H9 (cell line): Measurements from ENCODE around the gene C20orf96. TPM values are rescaled to one million over a fixed set of nuclear protein-coding genes. Genes with fewer than 3 reads are reported as not detected.

Experiments used
- DNase-seq: peaks from one replicate; pipeline ENCODE4 v3.0.0-alpha.2; 2017
- H2AFZ ChIP-seq: one replicate; pipeline ENCODE4 v1.6.1; 2013; ENCODE audit warnings: mild to moderate bottlenecking, low read length, control low read depth, moderate library complexity
- H2AK5ac ChIP-seq: 2 replicates; pipeline ENCODE4 v1.6.1; 2013; ENCODE audit warnings: low read length, control low read depth, mixed read lengths; ENCODE audit not compliant: insufficient read length
- H2BK120ac ChIP-seq: one replicate; pipeline ENCODE4 v1.6.1; 2013; ENCODE audit warnings: low read depth, mild to moderate bottlenecking, low read length, control low read depth, inconsistent platforms; ENCODE audit not compliant: poor library complexity, severe bottlenecking
- H2BK12ac ChIP-seq: 2 replicates; pipeline ENCODE4 v1.6.1; 2013; ENCODE audit warnings: low read length, control low read depth, mixed read lengths, low read depth; ENCODE audit not compliant: insufficient read length
- H2BK15ac ChIP-seq: 2 replicates; pipeline ENCODE4 v1.6.1; 2013; ENCODE audit warnings: low read depth, low read length, control low read depth
- H2BK20ac ChIP-seq: one replicate; pipeline ENCODE4 v1.6.1; 2013; ENCODE audit warnings: low read depth, mild to moderate bottlenecking, low read length, control low read depth, inconsistent platforms; ENCODE audit not compliant: poor library complexity, severe bottlenecking
- H2BK5ac ChIP-seq: 2 replicates; pipeline ENCODE4 v1.6.1; 2013; ENCODE audit warnings: low read length, control low read depth, mixed read lengths; ENCODE audit not compliant: insufficient read length
- H3K14ac ChIP-seq: 2 replicates; pipeline ENCODE4 v1.6.1; 2013; ENCODE audit warnings: low read length, control low read depth; ENCODE audit not compliant: insufficient read depth
- H3K18ac ChIP-seq: 2 replicates; pipeline ENCODE4 v1.6.1; 2013; ENCODE audit warnings: low read depth, mild to moderate bottlenecking, mixed read lengths, low read length, control low read depth; ENCODE audit not compliant: insufficient read length
- H3K23ac ChIP-seq: 2 replicates; pipeline ENCODE4 v1.6.1; 2013; ENCODE audit warnings: low read length, control low read depth, mixed read lengths, low read depth; ENCODE audit not compliant: insufficient read length
- H3K23me2 ChIP-seq: 2 replicates; pipeline ENCODE4 v1.6.1; 2013; ENCODE audit warnings: low read depth, mild to moderate bottlenecking, mixed read lengths, low read length, control low read depth; ENCODE audit not compliant: insufficient read length, poor library complexity, severe bottlenecking
- H3K27ac ChIP-seq: 2 replicates; pipeline ENCODE4 v1.5.1; 2013; ENCODE audit warnings: low read length, control low read depth, mixed read lengths, low read depth; ENCODE audit not compliant: insufficient read length
- H3K27me3 ChIP-seq: 2 replicates; pipeline ENCODE4 v1.6.1; 2013; ENCODE audit warnings: low read length, control low read depth, inconsistent platforms; ENCODE audit not compliant: insufficient read depth
- H3K4ac ChIP-seq: 2 replicates; pipeline ENCODE4 v1.6.1; 2013; ENCODE audit warnings: low read depth, mild to moderate bottlenecking, control low read depth, inconsistent platforms, low read length, moderate library complexity
- H3K4me1 ChIP-seq: 2 replicates; pipeline ENCODE4 v1.6.1; 2013; ENCODE audit warnings: low read length, control low read depth, inconsistent platforms; ENCODE audit not compliant: insufficient read depth
- H3K4me2 ChIP-seq: 2 replicates; pipeline ENCODE4 v1.6.1; 2013; ENCODE audit warnings: low read length, control low read depth, mixed read lengths; ENCODE audit not compliant: insufficient read length, insufficient read depth
- H3K56ac ChIP-seq: 2 replicates; pipeline ENCODE4 v1.6.1; 2013; ENCODE audit warnings: low read depth, mild to moderate bottlenecking, mixed read lengths, low read length, control low read depth; ENCODE audit not compliant: insufficient read length
- H3K79me1 ChIP-seq: 2 replicates; pipeline ENCODE4 v1.6.1; 2013; ENCODE audit warnings: low read depth, mild to moderate bottlenecking, moderate library complexity, low read length, control low read depth, inconsistent platforms; ENCODE audit not compliant: insufficient read depth, poor library complexity, severe bottlenecking
- H3K79me2 ChIP-seq: 2 replicates; pipeline ENCODE4 v1.6.1; 2013; ENCODE audit warnings: low read length, control low read depth, inconsistent platforms; ENCODE audit not compliant: insufficient read depth
- H3K9ac ChIP-seq: 2 replicates; pipeline ENCODE4 v1.6.1; 2013; ENCODE audit warnings: low read length, control low read depth, mixed read lengths; ENCODE audit not compliant: insufficient read length; ENCODE audit errors: extremely low read depth
- H3K9me3 ChIP-seq: one replicate; pipeline ENCODE4 v1.6.1; 2013; ENCODE audit warnings: low read depth, low read length, inconsistent platforms; ENCODE audit not compliant: control insufficient read depth
- H3T11ph ChIP-seq: one replicate; pipeline ENCODE4 v1.6.1; 2013; ENCODE audit warnings: mild to moderate bottlenecking, low read length, control low read depth, inconsistent platforms
- H4K20me1 ChIP-seq: one replicate; pipeline ENCODE4 v1.6.1; 2013; ENCODE audit not compliant: control insufficient read depth, insufficient read length, insufficient read depth
- H4K5ac ChIP-seq: 2 replicates; pipeline ENCODE4 v1.6.1; 2013; ENCODE audit warnings: low read depth, mild to moderate bottlenecking, mixed read lengths, low read length, control low read depth; ENCODE audit not compliant: insufficient read length
- H4K8ac ChIP-seq: replicated peaks from 2 replicates; pipeline ENCODE4 v1.6.1; 2013; ENCODE audit warnings: low read length, control low read depth, mixed read lengths, low read depth; ENCODE audit not compliant: insufficient read length
- H4K91ac ChIP-seq: 2 replicates; pipeline ENCODE4 v1.6.1; 2013; ENCODE audit warnings: low read depth, mild to moderate bottlenecking, moderate library complexity, mixed read lengths, low read length, control low read depth; ENCODE audit not compliant: insufficient read length
- H3K27ac Mint-ChIP-seq, 3 experiments: 2 replicates in 2 of 3; 3 replicates in 1 of 3; pipeline ENCODE4 v1.8.0; 2020 to 2021; ENCODE audit warnings: mixed read lengths in 3 of 3, mild to moderate bottlenecking in 1 of 3, moderate library complexity in 1 of 3
- H3K27me3 Mint-ChIP-seq: 2 replicates; pipeline ENCODE4 v1.8.0; 2021; ENCODE audit warnings: low read depth, mild to moderate bottlenecking, moderate library complexity, mixed read lengths
- H3K36me3 Mint-ChIP-seq, 3 experiments: 2 replicates in 2 of 3; 3 replicates in 1 of 3; pipeline ENCODE4 v1.8.0; 2020 to 2021; ENCODE audit warnings: low read depth in 3 of 3, mixed read lengths in 3 of 3; ENCODE audit not compliant: insufficient read depth in 1 of 3
- H3K4me1 Mint-ChIP-seq, 2 experiments: 2 replicates each; pipeline ENCODE4 v1.8.0; 2020; ENCODE audit warnings: mixed read lengths in 2 of 2
- H3K4me3 Mint-ChIP-seq, 2 experiments: 2 replicates in 1 of 2; 3 replicates in 1 of 2; pipeline ENCODE4 v1.8.0; 2020 to 2021; ENCODE audit warnings: mild to moderate bottlenecking in 2 of 2, mixed read lengths in 2 of 2, moderate library complexity in 1 of 2
- H3K9me3 Mint-ChIP-seq, 2 experiments: 2 replicates in 1 of 2; 3 replicates in 1 of 2; pipeline ENCODE4 v1.8.0; 2020; ENCODE audit warnings: mild to moderate bottlenecking in 2 of 2, mixed read lengths in 2 of 2, moderate library complexity in 1 of 2
- WGBS: extraction: QIAGEN DNeasy Blood & Tissue Kit; methylation state at CpG from one replicate; pipeline ENCODE4 v1.1.7; 2013; ENCODE audit warnings: missing lambda C conversion rate, low lambda C conversion rate, mixed read lengths; ENCODE audit not compliant: insufficient read length; ENCODE audit errors: extremely low coverage; 5-methylcytosine and 5-hydroxymethylcytosine counted together
- total RNA-seq: library from RNA; stranded (reverse); gene quantifications from 2 replicates; pipeline ENCODE4 v1.2.1, GENCODE V29; 2021
- TF ChIP-seq, protein P1 (sequence below): fragments of 200-600 bp; sonication (generic); conservative IDR thresholded peaks from 3 replicates; pipeline ENCODE4 v1.8.0; 2021; ENCODE audit warnings: antibody characterized with exemption, mild to moderate bottlenecking

Gene C20orf96
- total RNA-seq, 1 experiment from 2014 or later = 14.5 TPM

DNA sequence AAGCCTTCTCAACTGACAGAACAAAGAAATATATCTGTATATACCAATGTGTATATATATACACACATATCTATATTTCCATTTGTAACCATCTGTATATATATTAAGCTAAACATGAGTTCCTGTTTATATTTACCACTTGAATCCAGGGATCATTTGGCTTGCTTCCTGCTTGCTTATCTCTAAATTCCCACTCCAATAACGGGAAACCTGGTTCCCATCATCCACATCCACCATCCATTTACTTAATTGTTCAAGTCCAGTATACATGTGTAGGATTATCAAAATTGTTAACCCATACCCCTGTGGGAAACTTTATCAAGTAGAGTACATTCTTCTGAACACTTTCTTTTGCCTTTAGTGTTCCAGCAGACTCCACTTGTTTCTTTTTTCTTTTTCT lies 22.3 kb upstream of the C20orf96 start:
- H3K4me3 Mint-ChIP-seq = no peak overlapping the region

More for the DNA sequence above, 22.3 kb upstream of the C20orf96 start:
- H3K9me3 Mint-ChIP-seq = no peaks in the 10 kb centered on the region
- H2BK20ac ChIP-seq = no peak overlapping the region
- H3K36me3 Mint-ChIP-seq = peaks cover 0 to 5% (median 0%) of the 10 kb centered on the region in 3 experiments; a peak in 2 of 7 replicates
- no peaks in the 10 kb centered on the region for H3K27me3 ChIP-seq
- no peak overlapping the region for H3K23ac ChIP-seq
- no peak overlapping the region for H3K4ac ChIP-seq
- H3T11ph ChIP-seq = no peak overlapping the region
- no peak overlapping the region for H4K8ac ChIP-seq
- H4K20me1 ChIP-seq = no peaks in the 10 kb centered on the region
- H2AFZ ChIP-seq = no peak overlapping the region
- no peaks in the 10 kb centered on the region for H3K79me1 ChIP-seq
- peaks cover 24 to 27% of the 10 kb centered on the region in 2 experiments for H3K4me1 Mint-ChIP-seq
- H3K4me1 ChIP-seq = no peaks in the 10 kb centered on the region; the same call in 1 of the 2 replicates
- H3K27me3 Mint-ChIP-seq = no peaks in the 10 kb centered on the region
- H4K91ac ChIP-seq = no peak overlapping the region
- no peak overlapping the region for H2BK5ac ChIP-seq
- H3K79me2 ChIP-seq = no peaks in the 10 kb centered on the region
- H3K56ac ChIP-seq = no peak overlapping the region
- H3K14ac ChIP-seq = no peak overlapping the region
- H3K27ac ChIP-seq = no peak overlapping the region
- H3K23me2 ChIP-seq = peaks cover 9% of the 10 kb centered on the region
- H3K9me3 ChIP-seq = no peaks in the 10 kb centered on the region
- no peak overlapping the region for H3K18ac ChIP-seq
- no peak overlapping the region for H2BK12ac ChIP-seq
- no peak overlapping the region for H3K9ac ChIP-seq
- no peak overlapping the region; a peak in 1 of 7 replicates for H3K27ac Mint-ChIP-seq
- no peak overlapping the region for H3K4me2 ChIP-seq
- TF ChIP-seq, protein P1, sequence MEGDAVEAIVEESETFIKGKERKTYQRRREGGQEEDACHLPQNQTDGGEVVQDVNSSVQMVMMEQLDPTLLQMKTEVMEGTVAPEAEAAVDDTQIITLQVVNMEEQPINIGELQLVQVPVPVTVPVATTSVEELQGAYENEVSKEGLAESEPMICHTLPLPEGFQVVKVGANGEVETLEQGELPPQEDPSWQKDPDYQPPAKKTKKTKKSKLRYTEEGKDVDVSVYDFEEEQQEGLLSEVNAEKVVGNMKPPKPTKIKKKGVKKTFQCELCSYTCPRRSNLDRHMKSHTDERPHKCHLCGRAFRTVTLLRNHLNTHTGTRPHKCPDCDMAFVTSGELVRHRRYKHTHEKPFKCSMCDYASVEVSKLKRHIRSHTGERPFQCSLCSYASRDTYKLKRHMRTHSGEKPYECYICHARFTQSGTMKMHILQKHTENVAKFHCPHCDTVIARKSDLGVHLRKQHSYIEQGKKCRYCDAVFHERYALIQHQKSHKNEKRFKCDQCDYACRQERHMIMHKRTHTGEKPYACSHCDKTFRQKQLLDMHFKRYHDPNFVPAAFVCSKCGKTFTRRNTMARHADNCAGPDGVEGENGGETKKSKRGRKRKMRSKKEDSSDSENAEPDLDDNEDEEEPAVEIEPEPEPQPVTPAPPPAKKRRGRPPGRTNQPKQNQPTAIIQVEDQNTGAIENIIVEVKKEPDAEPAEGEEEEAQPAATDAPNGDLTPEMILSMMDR = no peak
- no CpG with 5 or more reads among the region's 1 CpG for WGBS
- DNase-seq = no peak
- H2BK120ac ChIP-seq = no peak overlapping the region
- H2AK5ac ChIP-seq = no peak overlapping the region
- no peak overlapping the region for H4K5ac ChIP-seq
- H2BK15ac ChIP-seq = no peak overlapping the region
